H4 (cell line): ENCODE results near the gene DYRK1A. TPM values are rescaled to one million over a fixed set of nuclear protein-coding genes. Genes with fewer than 3 reads are reported as not detected.

ENCODE experiments used
- DNase-seq: peaks from one replicate; pipeline ENCODE4 v3.0.0-alpha.2; 2015; ENCODE audit warnings: low spot score
- total RNA-seq: library from RNA; depleted of rRNA; stranded (reverse); fragments of >200 nt; shearing (Covaris generic); gene quantifications from 2 replicates; pipeline ENCODE4 v1.2.3, GENCODE V29; 2014

Gene DYRK1A
- total RNA-seq, 1 experiment from 2014 or later, result 35.3 TPM

DNA sequence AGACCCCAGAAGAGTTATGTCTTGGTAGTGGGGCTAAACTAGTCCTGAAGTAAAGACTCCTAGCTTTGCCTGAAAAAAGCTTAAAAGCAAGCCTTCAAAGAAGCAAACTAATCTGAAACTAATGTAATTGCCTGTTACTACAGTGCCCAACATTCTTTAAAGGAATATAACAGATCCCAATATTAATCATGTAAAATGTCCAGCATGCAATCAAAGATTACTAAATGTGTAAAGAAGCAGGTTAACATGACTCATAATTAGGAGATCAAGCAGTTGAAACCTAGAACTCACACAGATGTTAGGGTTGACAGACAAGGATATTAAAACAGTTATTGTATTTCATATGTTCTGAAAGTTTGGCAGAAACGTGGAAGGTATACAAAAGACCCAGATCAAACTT lies 17.8 kb downstream of the DYRK1A start:
- DNase-seq, result no peak

DNA sequence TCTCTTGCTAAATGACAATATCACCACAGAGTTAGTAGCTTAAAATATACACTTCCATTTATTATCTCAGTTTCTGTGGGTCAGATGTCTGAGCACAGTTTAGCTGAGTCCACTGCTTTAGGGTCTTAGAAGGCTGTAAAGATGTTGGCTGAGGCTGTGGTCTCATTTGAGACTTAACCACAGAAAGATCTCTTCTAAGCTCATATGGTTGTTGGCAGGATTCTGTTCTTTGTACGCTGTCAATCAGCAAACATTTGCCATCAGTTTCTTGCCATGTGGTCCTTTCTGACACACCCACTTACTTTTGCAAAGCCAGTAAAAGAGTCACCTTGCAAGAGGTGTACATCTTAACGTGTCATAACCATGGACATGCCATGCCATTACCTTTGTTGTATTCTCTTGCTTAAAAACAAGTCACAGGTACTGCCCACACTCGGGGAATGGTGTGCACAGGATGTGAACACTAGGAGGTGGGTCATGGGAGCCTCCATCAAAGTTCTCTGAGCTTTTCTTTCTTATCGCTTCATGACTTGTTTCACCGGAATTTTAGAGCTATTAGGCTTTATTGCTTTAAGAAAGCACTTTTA lies 18.7 kb downstream of the DYRK1A start:
- DNase-seq, result no peak

DNA sequence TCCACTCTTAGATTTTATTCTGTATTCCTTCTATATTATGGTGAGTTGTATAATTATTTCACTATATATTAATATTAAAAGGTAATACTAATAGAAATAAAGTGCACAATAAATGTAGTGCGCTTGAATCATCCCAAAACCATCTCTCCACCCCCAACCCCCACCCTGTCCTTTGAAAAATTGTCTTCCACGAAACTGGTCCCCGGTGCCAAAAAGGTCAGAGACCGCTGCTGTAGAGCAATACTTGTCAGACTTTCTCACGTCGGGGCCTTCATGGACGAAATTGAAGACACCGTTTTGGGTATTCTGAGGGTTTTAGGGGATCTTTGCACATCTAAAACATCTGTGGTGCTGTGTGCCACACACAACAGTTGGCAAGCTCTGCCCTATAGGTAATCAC lies 19.6 kb downstream of the DYRK1A start:
- DNase-seq, result no peak

DNA sequence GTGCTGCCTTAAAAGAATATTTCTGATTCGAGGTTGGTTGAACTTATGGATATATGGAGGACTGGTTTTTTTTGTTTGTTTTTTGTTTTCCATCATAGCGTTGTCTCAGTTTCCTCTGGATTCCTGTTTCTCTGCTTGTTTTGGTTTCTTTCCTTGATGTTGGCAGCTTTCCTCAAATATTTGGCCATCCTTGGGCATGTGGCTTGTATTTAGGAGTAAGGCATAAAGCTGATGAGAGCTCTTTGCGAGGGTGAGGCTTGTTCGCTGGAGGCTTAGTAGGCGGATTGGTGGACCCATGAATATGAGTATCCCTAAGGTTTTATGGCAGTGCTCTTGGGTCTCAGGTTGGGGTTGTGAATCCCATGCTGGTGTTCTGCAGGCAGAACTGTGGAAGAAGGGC lies 22.9 kb downstream of the DYRK1A start:
- no peak for DNase-seq

DNA sequence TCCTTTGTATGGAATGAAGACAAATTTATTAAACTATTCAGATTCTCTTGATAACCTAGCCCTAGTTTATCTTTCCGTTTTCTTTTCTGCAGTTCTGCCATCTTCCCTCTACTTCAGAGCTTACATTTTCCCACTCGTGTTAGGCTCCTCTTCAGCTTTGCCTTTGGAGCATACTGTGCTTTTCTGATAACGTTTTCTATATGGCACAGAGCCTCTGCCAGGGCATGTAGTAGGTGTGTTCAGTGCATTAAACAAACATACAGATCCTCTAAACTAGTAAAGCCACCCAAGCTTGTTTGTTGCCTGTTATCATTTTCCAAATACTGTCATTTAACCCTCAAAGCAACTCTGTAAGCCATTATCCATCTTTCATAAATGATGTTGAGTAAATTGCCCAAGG lies 25.1 kb downstream of the DYRK1A start:
- DNase-seq, result no peak

DNA sequence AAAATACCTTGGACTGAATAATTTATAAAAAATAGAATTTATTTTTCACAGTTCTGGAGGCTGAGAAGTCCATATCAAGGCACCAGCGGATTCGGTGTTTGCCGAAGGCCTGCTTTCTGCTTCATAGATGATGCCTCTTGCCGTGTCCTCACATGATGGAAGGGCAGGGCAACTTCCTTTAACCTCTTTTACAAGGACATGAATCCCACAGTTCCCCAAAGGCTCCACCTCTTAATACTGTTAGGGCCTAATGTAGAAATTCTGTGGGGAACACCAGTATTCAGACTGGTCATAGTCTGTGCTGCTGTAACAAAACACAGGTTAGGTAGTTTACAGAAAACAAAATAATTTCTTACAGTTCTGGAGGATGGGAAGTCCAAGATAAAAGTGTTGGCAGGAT lies 25.9 kb downstream of the DYRK1A start:
- DNase-seq, result no peak

DNA sequence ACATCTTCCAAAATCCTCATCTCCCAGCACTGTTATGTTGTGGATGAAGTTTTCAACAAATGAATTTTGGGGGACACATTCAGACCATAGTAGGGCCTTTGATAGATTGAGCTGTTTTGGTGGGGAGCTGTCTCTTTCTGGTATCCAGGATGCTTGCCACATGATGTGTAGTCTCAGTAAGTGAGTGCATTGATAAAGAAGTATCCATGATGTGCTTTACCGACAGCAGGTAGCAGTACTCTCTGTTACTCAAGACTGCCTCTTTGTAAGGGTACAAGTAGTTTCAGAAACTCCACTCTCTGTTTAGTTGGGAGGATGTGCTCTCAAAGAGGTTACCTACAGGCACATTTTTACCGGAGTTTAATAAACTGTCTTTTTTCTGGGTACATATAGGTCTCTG lies 26.5 kb downstream of the DYRK1A start:
- no peak for DNase-seq

DNA sequence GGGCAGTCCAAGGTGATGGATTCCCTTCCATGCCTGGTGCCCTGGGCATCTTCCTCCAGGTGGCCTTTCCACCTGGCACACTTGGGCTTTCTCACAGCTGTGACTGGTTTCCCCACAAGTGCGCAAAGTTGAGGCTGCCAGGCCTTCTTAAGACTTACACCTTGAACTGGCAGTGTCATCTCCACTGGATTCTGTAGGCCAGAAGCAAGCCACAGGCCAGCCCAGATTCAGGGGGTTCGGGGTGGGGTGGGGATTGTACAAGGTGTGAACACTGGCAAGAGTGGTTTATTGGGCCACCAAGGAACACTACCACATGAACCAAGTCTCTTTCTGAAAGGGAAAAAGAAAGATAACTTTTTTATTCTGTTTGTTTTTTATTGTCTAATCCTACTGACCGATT lies 27.2 kb downstream of the DYRK1A start:
- DNase-seq, result no peak

DNA sequence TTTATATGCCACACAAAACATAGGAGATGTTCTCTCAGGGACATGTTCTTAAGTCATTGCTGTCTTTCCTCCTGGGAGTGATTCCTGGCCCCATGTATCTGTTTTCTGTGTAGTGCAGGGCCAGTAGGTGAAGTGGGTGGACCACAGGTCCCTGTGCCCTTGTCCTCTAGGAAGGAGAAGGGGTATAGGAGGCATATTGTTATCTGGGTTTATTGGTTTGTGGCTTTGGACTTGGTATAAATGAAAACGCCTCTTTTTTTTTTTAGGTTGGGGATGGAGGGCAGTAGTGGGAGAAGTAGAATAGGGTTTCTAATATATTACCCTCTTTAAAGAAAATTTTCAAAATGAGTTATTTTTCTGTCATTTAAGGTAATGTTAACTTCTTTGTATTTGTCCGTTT lies 29.4 kb downstream of the DYRK1A start:
- DNase-seq, result no peak

DNA sequence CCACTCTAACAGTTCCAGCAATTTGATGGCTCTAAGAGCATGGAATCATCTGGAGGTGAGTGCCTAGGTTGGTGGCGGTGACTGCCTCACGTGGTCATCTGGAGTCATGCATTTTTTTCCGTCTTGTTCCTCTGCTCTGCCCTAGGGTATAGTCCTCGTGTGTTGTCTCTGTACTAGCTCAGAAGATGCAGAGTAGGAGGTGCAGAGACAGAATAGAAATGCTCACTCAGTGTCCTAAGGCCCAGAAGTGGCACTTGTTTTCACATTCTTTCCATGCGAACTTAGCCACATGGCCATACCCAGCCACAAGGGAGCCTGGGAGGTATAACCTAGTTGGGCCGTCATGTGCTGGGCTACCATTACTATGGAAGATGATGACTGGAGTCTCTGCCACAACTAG lies 30.3 kb downstream of the DYRK1A start:
- DNase-seq, result no peak

DNA sequence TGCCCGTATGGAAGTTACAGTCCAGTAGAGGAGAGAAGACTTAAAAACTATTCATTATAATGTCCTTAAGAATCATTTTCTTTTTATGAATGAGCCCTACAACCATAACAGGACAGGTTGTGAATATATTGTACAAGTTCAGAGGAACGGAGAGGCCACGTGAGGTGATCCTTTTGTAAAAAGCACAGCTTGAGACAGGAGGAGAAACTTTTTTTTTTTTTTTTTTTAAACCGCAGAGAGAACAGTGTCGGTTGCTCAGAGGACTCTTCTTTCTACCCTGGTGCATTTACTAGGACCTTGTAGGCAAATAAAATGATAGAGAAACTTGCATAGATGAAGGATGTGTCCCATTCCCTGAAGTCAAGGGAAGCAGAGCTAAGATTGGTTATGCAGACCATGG lies 32.1 kb downstream of the DYRK1A start:
- DNase-seq, result no peak

DNA sequence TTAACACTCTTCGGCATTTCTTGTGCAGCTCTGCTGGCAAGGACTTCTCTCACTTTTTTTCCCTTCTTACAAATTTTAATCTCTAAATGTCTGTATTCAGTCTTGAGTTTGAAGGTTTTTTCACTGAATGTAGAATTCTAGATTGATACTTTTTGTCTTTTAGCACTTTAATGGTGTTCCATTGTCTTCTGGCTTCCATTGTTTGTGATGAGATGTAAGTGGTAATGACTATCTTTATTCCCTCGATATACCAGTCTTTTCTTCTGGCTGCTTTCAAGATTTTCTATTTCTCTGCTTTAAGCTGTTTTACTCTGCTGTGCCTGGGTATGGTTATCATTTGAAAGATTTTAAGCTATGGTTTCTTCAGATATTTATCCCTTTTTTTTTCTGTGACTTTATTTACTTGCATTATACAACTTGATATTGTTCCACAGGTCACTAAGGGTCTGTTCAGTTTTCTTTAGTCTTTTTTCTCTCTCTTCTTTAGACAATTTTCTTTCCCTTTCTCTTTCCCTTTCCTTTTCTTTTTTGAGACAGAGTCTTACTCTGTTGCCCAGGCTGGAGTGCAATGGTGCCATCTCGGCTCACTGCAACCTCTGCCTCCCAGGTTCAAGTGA lies 35.8 kb downstream of the DYRK1A start:
- no peak for DNase-seq

DNA sequence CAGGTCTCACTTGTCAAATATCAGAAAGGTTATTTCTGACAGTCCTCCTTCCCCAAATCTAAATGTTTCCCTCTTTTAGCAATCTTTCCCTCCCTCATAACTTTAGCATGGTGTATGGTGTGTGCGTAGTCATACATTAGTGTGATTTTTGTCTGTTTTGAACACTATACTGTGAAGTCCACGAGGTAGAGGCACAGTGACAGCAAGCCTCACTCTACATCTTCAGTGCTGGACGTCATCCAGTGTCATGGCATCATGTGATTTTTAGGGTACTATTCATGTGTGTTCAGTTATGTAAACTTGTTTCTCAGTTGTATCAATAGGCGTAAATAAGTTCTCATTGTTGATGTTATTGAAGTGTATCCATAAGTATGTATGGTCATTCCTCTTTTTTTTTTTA lies 39.1 kb downstream of the DYRK1A start:
- DNase-seq, result no peak

DNA sequence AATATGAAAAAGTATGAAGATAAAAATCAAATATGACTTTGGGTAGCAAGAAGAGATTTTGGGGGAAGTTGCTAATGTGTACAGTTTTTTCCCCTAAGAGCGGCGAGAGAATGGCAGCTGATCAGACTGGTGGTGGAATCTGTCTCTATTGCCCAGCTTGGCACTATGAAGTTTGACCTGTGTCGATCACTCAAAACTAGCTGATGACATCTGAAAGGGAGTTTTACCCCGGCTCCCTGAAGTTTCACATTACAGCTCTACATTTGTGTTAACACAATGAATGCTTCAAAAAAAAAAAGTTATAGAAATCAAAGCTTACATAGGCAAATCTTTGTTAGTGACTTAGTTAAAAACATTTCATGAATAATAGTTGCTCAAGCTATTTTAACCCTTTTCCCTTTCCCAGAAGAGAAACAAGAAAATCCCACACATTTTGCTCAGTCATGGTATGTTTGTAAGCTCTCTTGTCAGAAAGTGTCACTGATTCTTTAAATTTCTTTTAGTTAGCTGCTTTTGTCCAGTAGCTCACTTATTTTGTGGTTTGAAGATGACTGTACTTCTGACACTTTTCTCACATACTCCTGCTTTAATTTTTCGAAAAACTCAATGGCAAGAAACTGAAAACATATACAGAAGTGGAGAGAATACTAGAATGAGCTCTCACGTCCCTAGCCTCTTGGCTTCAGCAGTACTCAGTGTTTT lies 41.3 kb downstream of the DYRK1A start:
- DNase-seq, result no peak

DNA sequence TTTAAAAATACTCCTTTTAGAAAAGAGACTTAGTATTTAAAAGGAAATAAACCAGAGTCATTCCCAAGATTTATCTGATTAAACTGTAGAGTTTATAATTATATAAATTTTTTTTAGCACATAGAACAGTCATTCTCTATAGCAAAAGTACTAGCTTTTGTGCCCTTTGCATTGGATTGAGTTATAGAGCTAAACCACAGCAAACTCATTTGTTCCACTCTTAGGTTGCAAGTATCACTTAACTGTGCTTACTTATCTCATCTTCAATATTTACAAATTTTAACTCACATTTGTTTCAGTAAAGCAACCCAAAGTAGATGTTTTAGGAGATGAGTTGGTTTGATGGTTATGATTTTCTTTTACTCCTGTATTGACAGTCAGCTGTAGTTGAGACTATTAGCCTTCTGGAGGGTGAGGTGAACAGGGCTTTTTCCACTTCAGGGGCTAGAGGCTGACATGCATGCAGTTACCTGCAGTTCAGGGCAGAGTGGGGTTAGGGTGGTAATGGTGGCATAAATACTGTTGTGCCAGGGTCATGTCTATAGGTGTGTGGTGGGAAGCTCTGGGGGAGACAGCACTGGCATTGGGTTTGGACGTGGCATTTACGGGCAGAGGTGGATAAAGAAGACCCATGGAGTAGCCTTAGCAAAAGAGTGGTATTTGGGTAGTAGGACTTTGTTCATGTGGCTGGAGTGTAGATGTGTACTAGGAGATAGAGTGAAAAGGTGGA lies 42.1 kb downstream of the DYRK1A start:
- no peak for DNase-seq

DNA sequence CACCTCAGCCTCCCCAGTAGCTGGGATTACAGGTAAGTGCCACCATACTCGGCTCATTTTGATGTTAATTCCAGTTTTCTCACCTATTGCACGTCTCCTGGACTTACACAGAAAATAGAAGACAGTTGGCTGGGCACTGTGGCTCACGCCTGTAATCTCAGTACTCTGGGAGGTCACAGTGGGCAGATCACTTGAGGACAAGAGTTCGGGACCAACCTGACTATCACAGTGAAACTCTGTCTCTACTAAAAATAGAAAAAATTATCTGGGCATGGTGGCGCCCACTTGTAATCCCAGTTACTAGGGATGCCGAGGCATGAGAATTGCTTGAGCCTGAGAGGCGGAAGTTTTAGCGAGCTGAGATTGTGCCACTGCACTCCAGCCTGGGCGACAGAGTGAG lies 44.1 kb downstream of the DYRK1A start:
- DNase-seq, result no peak

DNA sequence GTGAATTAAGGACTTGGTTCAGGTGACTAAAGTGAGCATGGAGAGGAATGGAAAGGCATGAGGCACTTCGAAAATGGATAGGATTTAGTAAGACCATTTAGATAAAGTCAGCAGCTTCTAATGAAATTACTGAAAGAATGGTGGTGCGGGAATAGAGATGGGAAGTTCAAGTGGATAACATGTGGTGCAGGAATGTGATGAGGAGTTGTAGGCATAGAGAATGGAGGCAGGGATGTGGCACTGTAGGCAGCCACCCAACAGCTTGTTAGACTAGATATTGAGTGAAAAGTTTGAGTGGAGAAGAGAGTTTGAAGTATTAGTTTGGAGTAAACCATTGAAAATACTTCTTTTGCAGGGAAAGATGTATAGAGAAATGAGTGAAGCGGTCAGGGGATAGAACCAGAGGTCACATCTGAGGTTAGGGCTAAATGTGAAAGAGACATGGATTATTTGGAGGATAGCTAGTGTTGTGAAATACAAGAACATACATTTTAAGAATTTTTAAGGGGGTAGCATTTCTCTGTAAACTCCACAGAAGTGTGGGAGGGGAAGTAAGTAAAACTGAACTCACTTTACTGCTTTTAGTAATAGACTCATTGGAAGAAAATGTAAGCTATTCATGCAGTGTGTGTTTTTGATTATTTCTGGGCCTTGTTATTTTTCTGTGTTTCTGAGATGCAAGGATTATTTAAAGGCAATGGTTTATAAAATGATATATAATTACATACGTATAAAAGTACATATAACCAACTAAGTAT lies 46.2 kb downstream of the DYRK1A start:
- no peak for DNase-seq

DNA sequence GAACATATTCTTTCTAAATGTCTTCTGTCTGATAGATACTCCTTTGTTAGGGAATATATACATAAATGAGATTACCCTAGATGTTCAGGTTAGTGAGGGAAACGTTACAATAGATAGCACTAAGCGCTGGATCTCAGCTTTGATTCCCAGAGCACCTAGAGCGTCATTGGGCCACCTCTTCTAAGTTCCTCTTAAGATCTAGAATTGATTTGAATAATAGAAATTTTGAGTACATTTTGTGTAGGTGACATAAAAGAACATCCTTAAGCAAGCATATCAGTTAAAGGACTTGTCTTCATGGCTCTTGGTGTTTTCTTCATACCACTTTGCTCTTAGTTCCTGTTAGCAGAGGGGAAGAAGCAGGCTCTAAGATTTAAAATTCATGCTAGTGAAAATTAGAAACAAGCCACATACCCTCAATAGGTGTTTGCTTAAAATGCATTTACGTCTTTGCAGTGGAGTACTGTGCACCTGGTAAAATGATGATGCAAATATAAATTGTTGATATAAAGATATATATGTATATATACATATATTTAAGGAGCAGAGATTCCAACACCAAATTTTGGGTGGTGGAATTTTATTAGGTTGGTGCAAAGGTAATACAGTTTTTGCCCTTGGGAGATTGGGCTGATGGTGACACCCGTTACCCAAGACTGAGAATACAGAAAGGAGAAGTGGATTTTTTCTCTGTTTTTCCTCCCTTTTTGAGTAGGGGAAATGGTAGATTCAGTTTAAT lies 47.1 kb downstream of the DYRK1A start:
- DNase-seq, result no peak

DNA sequence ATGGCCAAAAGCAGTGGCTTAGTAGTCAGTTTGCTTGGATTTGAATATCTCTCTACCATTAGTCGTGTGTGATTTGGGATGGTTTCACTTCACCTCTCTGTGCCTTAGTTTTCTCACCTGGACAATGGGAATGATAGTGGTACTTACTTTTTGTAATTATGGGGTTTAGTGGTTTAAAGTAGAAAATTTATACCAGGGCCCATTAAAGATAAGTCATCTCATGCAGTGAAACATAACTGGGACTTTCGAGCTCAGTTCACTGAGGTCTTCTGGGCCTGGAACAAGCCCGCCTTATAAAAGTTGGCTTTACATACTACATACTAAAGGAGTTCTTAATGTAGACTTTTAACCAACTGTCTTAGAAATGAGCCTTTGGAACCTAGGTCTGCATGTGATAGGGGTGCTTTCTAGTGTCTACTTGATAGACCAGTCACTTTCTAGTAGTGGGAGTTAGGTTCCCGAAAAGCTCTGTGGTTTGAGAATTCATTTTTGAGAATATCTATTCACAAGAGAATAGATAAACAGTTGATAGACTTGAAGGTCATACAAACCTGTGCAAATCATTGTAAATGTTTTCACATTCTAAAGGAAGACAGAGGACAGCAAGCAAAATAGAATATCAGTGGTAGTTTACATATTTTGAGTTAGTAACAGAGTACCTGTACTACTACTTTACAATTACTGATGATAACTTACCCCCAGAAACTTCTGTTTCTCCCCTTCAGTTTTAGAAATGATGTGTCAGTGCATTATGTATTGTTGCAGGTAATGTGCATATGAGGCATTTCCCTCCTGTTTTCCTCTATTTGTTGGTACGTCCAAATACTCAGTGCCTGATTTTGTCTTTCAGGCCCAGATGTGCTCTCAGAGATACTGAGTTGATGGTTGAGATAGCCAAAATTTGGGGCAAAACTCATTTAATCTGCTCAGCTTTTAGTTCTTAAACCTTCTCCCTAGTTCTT lies 48.0 kb downstream of the DYRK1A start:
- DNase-seq, result no peak

DNA sequence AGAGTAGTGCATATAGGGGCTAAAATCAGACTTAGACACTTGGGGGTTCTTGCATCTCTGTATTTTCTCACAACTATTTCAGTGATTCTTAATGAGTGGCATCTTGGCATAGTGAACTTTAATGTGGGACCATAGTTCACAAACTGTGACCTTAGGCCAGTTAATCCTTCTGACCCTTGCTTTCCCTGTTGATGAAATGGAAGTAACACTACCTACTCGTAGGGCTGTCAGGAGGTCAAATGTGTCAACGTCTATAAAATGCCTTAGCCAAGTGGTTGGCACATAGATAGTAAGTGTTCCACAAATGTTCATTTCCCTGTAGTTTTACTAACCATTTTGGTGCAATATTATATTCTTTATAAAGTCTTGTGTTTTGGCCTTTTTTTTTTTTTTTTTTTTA lies 49.4 kb downstream of the DYRK1A start:
- no peak for DNase-seq
